KMS-11 (cell line): ENCODE measurements around the gene GPR180.
A peak's percentile ranks its signal among the peaks of the same experiment; 100 is the strongest.

ENCODE experiments used
- H2AFZ ChIP-seq: fragments of 200-600 bp; sonication (generic); 2 replicates; pipeline ENCODE4 v1.6.1; 2016; ENCODE audit warnings: antibody characterized with exemption, mixed run types, low read depth
- H3K27ac ChIP-seq: fragments of 200-600 bp; sonication (generic); 2 replicates; pipeline ENCODE4 v1.6.1; 2016; ENCODE audit warnings: mild to moderate bottlenecking, mixed run types
- H3K27me3 ChIP-seq: fragments of 200-600 bp; sonication (generic); 2 replicates; pipeline ENCODE4 v1.6.1; 2017; ENCODE audit warnings: mild to moderate bottlenecking, low read depth, mixed run types, moderate library complexity; ENCODE audit not compliant: insufficient read depth
- H3K36me3 ChIP-seq: fragments of 200-600 bp; sonication (generic); 2 replicates; pipeline ENCODE4 v1.6.1; 2017; ENCODE audit warnings: mild to moderate bottlenecking, mixed run types; ENCODE audit not compliant: insufficient read depth
- H3K4me1 ChIP-seq: fragments of 200-600 bp; sonication (generic); 2 replicates; pipeline ENCODE4 v1.6.1; 2016; ENCODE audit warnings: mild to moderate bottlenecking, low read depth, mixed run types; ENCODE audit not compliant: poor library complexity, severe bottlenecking
- H3K4me2 ChIP-seq: fragments of 200-600 bp; sonication (generic); 2 replicates; pipeline ENCODE4 v1.7.0; 2016; ENCODE audit warnings: mild to moderate bottlenecking, mixed run types
- H3K4me3 ChIP-seq: fragments of 200-600 bp; sonication (generic); IDR thresholded peaks from 2 replicates; pipeline ENCODE4 v1.6.1; 2017; ENCODE audit warnings: low read depth, low read length, mixed read lengths; ENCODE audit not compliant: insufficient read depth
- H3K79me2 ChIP-seq: fragments of 200-600 bp; sonication (generic); 2 replicates; pipeline ENCODE4 v1.6.1; 2016; ENCODE audit warnings: low read depth, mixed run types; ENCODE audit not compliant: insufficient read depth
- H3K9ac ChIP-seq: fragments of 200-600 bp; sonication (generic); 2 replicates; pipeline ENCODE4 v1.6.1; 2016; ENCODE audit warnings: mild to moderate bottlenecking, mixed run types
- H4K20me1 ChIP-seq: fragments of 200-600 bp; sonication (generic); 2 replicates; pipeline ENCODE4 v1.6.1; 2016; ENCODE audit warnings: mild to moderate bottlenecking, mixed run types; ENCODE audit not compliant: insufficient read depth
- TF ChIP-seq, protein P1 (sequence below): fragments of 200-600 bp; sonication (generic); conservative IDR thresholded peaks from 2 replicates; pipeline ENCODE4 v1.6.1; 2017; ENCODE audit warnings: low read depth, mild to moderate bottlenecking, antibody characterized with exemption, low read length, moderate library complexity, mixed read lengths

Gene GPR180

DNA sequence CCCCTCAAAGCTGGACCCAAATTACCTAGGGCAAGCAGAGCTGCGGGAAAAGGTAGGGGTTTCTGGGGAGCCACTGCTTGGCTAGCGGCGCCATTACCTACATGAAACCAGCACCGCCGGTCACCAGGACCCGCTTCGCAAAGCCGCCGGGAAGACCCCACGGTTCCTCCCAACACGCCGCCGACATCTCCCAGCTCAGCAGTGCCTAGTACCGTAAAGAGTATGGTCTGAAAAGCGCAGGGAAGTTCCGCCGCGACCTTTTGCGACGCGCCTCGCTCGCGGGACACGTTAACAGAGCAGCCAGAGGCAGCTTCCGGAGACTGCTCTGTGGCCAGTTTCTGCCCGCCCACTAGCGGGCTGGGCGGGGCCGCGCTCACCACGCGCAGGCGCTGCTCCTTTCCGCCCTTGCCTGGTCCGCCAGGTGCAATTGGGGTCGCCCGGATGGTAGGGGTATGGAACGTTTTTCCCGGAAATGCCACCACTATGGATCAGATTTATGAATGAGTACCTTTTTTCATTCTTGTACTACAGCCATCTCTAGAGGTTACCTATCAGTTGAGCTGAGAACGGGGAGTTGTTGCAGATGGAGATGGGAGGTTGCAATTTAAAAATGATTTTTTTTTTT lies 5.6 kb upstream of the GPR180 start, which contains the start of gene TGDS:
TGDS (minus strand) TSS at position 203 of the 625 bp plus-strand sequence; CDS start at position 187, 16 bp downstream.
- Histone ChIP-seq H3K36me3 (no peaks in the 10 kb centered on the region), H3K4me2 (peak within 1 kb of the TSS; percentile 84), H3K27me3 (no peaks in the 10 kb centered on the region), H3K4me1 (peaks cover 30% of the 10 kb centered on the region), H3K27ac (peak within 1 kb of the TSS; percentile 42; the same call in 1 of the 2 replicates), H4K20me1 (no peaks in the 10 kb centered on the region; the same call in 1 of the 2 replicates), H3K9ac (peak within 1 kb of the TSS; percentile 79; the same call in 1 of the 2 replicates), H3K79me2 (peaks cover 28% of the 10 kb centered on the region; the same call in 1 of the 2 replicates), H2AFZ (peak within 1 kb of the TSS; percentile 75; the same call in 1 of the 2 replicates), H3K4me3 (no peak within 1 kb of the TSS)
- TF ChIP-seq, protein P1, sequence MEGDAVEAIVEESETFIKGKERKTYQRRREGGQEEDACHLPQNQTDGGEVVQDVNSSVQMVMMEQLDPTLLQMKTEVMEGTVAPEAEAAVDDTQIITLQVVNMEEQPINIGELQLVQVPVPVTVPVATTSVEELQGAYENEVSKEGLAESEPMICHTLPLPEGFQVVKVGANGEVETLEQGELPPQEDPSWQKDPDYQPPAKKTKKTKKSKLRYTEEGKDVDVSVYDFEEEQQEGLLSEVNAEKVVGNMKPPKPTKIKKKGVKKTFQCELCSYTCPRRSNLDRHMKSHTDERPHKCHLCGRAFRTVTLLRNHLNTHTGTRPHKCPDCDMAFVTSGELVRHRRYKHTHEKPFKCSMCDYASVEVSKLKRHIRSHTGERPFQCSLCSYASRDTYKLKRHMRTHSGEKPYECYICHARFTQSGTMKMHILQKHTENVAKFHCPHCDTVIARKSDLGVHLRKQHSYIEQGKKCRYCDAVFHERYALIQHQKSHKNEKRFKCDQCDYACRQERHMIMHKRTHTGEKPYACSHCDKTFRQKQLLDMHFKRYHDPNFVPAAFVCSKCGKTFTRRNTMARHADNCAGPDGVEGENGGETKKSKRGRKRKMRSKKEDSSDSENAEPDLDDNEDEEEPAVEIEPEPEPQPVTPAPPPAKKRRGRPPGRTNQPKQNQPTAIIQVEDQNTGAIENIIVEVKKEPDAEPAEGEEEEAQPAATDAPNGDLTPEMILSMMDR: no peak

DNA sequence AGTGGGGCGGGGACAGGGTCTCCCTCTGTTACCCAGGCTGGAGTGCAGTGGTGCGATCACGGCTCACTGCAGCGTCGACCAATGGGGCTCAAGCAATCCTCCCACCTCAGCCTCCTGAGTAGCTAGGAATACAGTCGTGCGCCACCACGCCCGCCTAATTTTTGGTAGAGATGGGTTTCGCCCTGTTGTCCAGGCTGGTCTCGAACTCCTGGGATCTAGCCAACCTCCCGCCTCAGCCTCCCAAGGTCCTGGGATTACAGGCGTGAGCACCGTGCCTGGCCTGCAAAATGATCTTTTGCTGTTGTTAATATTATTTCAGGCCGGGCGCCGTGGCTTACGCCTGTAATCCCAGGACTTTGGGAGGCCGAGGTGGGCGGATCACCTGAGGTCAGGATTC lies 5.1 kb upstream of the GPR180 start:
- H3K4me2 ChIP-seq: peak overlapping the region; percentile 48; the same call in 1 of the 2 replicates
- H2AFZ ChIP-seq: peak overlapping the region; percentile 75; the same call in 1 of the 2 replicates
- TF ChIP-seq, protein P1: no peak
- no peaks in the 10 kb centered on the region; the same call in 1 of the 2 replicates for H4K20me1 ChIP-seq
- no peak overlapping the region for H3K27ac ChIP-seq
- H3K27me3 ChIP-seq: no peaks in the 10 kb centered on the region
- no peak overlapping the region for H3K9ac ChIP-seq
- H3K4me3 ChIP-seq: no peak overlapping the region
- peaks cover 28% of the 10 kb centered on the region; the same call in 1 of the 2 replicates for H3K79me2 ChIP-seq
- H3K4me1 ChIP-seq: peaks cover 24% of the 10 kb centered on the region
- H3K36me3 ChIP-seq: no peaks in the 10 kb centered on the region

DNA sequence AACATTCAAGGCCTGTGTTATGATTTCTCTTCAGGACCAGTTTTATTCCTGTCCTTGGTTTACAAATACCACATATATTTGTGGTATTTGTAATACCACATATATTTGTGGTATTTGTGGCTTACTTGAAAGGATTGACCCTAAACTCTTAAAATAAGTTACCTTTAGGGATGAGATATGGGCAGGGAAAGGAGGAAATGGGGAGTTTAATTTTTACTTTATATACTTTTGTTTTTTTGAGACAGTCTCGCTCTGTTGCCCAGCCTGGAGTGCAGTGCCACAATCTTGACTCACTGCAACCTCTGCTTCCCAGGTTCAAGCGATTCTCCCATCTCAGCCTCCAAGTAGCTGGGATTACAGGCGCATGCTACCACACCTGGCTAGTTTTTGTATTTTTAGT lies 3.4 kb upstream of the GPR180 start:
- Histone ChIP-seq H3K4me3 (no peak overlapping the region), H3K79me2 (peaks cover 34% of the 10 kb centered on the region; the same call in 1 of the 2 replicates), H3K27ac (no peak overlapping the region), H3K9ac (no peak overlapping the region), H3K36me3 (no peaks in the 10 kb centered on the region), H4K20me1 (no peaks in the 10 kb centered on the region; the same call in 1 of the 2 replicates), H3K4me1 (peaks cover 29% of the 10 kb centered on the region), H3K27me3 (no peaks in the 10 kb centered on the region), H2AFZ (no peak overlapping the region), H3K4me2 (no peak overlapping the region)
- TF ChIP-seq, protein P1: no peak

DNA sequence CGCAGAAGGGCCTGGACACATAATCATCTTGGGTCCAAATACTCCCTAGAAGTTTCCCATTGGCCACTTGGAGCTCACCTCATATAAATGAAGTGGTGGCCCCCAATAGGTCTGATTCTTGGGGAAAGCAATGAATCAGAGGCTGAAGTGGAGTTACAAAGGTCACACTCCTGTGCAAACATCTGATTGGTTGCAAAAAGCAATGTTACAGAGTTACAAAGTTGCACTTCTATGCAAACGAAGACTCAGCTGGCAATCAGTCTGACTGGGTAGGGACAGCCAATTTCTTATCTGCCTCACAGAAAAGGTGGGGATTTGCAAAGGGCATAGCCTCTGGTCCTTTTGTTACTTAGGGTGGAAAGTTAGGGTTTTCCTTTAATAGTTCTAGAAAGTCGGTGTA lies 1.8 kb upstream of the GPR180 start:
- H3K79me2 ChIP-seq: peaks cover 18% of the 10 kb centered on the region; the same call in 1 of the 2 replicates
- H3K4me2 ChIP-seq: no peak overlapping the region
- TF ChIP-seq, protein P1: no peak
- H3K9ac ChIP-seq: no peak overlapping the region
- no peaks in the 10 kb centered on the region for H3K27me3 ChIP-seq
- H3K4me3 ChIP-seq: no peak overlapping the region
- H2AFZ ChIP-seq: no peak overlapping the region
- H3K4me1 ChIP-seq: peaks cover 15% of the 10 kb centered on the region
- no peak overlapping the region for H3K27ac ChIP-seq
- no peaks in the 10 kb centered on the region for H4K20me1 ChIP-seq
- H3K36me3 ChIP-seq: no peaks in the 10 kb centered on the region
